NCI-H2227 (cell line): ENCODE measurements around the gene F12.
A peak's percentile ranks its signal among the peaks of the same experiment; 100 is the strongest.

Experiments used
- DNase-seq: peaks from one replicate; lab custom pipeline; 2025; ENCODE audit not compliant: unreplicated experiment; lab: John Stamatoyannopoulos, UW

The F12 gene

DNA sequence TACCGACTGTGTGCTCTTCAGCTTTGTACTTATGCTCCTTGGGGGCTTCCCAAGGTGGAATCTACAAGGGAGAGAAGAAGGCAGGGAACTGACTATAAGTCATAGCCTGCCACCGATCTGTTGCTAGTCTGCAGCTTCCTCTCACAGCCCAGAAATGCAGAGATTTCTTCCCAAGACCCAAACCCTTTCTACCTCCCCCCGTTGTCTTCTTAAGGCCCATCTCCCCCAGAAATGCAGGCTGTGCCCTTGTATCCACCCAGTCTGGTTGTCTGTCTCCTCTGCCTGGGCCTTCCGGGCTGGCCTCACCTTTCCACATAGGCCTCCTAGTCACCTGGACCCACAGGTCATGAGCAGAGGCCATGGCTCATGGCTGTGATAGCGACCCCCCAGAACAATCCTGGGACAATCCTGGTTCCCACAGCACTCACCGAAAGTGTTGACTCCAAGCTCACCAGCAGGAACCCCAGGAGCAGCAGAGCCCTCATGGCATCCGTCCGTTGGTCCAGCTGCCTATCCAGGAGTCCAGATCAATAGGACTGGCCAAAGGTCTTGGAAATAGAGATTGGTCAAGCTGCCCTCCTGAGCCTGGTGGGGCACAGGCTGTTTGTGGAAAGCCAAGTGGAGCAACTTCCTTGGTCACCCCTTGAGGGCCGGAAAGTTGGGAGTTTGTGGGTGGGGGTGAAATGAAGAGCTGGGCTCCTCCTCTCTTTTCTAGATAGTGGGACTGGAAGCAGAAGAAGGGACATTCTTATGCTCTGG lies at the start of gene F12:
F12 (minus strand) TSS at position 522 of the 759 bp plus-strand sequence; CDS start at position 485, 37 bp downstream.
- DNase-seq = no peak

GRCh38 chr5:177458912-177459350 lies 49.6 kb upstream of the F12 start:
- DNase-seq = peak; percentile 57

DNA sequence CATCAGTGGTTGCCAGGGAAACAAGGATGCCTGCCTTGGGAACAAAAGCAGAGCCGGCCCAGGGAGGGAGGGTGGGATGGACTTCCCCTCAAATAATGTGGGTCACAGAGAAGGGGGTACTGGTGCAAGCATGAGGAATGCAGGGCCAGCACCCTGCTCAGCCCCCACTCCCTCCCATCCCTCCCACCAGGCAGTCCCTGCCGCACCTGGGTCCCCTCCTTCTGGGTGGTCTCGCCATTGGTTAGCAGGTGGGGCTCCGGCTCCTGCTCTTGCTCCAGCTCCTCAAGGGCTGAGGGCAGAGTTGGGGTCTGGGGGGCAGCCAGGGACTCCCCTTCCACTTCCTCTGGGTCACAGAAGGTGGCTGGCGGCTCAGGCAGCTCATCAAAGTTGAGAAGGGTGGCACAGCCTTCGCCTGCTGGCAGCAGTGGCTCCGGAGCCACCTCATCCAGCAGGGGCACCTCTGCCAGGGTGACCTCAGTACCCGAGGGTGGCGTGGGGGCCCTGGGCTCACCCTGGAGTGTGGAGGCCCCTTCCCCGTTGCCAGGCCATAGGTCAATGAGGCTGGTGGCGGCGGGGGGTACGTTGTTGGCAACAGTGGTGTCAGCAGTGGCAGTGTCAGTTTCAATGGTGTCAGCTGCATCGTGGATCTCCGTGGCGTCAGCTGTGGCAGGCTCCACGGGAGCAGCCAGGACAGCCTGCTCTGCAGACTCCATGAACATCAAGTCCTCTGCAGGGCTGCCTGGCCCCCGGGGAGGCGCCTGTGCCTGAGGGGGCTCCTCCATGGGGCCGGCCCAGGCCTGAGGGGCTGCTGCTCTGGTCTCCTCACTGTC lies 48.7 kb upstream of the F12 start:
- no peak for DNase-seq

DNA sequence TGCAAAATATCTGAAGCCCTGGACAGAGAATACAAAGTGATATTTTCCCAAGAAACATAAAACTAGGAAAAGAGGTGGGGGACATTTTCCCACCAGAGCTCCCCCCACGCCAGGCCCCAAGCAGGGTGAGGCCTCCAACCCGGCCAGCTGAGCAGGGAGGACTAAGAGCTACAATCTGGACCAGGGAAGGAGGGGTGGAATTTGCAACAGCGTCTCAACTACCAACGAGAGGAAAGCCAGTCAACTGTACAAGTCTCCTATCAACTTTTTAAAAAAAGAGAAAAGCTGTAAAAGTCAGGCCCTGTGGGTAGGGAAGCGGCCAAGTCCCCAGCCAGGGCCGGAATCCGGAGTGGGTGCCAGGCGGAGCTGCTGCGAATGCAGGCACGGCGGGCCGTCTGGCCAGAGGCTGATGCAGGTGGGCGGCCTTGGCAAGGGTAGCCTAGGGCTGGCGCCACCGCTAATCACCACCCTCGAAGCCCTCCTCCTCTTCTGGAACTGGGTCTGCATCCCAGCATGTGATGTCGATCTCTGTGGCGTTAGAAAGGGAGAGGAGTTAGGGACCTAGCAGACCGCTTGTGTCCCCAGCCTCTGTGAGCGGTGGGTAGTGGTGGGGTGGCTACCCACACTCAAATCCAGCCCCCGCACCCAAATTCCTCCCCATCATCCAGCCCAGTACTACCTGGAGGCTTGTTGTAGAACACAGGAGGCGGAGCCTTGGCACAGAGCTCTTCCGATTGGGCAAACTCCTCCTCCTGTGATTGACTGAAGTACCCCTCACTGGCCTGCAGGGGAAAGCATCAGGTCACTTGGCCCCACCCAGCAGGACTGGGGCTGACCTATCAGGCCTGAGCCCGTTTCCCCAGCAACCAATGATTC lies 47.9 kb upstream of the F12 start:
- DNase-seq = peak; percentile 96

GRCh38 chr5:177456591-177456964 lies 47.2 kb upstream of the F12 start:
- DNase-seq = no peak

- DNase-seq = peak; percentile 77
These were observed 46.6 kb upstream of the F12 start for GRCh38 chr5:177455661-177456590.

DNA sequence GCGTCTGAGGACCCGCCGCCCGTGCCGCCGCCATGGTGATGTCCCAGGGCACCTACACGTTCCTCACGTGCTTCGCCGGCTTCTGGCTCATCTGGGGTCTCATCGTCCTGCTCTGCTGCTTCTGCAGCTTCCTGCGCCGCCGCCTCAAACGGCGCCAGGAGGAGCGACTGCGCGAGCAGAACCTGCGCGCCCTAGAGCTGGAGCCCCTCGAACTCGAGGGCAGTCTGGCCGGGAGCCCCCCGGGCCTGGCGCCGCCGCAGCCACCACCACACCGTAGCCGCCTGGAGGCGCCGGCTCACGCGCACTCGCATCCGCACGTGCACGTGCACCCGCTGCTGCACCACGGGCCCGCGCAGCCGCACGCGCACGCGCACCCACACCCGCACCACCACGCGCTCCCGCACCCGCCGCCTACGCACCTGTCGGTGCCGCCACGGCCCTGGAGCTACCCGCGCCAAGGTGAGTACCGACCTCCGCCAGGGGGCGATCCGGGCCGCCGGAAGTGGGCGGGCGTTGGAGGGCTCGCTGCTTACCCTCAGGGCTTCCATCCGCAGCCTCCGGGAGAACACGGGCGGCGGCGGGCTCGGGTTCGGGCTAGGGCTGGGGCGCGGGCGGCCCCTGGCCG lies 45.8 kb upstream of the F12 start:
- DNase-seq = peak; percentile 89

- DNase-seq = peak; percentile 89
These were observed 45.2 kb upstream of the F12 start for GRCh38 chr5:177454397-177455035.

DNA sequence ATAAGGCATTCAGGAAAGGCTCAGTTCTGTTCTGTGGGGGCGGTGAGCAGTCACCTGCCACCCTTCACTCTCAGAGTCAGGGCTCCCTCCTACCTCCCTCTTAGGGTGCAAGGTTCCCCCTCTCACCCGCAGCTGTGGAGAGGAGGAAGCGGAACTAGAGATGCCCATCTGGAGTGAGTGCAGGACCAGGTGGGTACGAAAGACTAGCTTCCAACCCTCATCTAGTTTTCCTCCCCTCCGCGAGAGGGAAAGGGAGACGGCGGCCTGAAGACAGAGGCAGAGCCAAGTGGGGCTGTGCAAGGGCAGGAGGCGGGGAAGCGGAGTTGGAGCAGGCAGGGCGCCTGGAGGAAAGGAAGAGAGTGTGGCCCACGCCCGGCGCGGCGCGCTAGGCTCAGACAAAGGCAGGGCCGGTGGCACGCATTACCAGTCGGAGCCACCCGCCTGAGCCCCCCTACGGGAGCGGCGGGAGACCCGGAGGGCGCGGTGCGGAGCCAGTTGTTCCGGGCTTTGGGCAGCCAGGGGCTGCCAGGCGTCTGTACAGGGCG lies 44.6 kb upstream of the F12 start:
- DNase-seq = peak; percentile 69

DNA sequence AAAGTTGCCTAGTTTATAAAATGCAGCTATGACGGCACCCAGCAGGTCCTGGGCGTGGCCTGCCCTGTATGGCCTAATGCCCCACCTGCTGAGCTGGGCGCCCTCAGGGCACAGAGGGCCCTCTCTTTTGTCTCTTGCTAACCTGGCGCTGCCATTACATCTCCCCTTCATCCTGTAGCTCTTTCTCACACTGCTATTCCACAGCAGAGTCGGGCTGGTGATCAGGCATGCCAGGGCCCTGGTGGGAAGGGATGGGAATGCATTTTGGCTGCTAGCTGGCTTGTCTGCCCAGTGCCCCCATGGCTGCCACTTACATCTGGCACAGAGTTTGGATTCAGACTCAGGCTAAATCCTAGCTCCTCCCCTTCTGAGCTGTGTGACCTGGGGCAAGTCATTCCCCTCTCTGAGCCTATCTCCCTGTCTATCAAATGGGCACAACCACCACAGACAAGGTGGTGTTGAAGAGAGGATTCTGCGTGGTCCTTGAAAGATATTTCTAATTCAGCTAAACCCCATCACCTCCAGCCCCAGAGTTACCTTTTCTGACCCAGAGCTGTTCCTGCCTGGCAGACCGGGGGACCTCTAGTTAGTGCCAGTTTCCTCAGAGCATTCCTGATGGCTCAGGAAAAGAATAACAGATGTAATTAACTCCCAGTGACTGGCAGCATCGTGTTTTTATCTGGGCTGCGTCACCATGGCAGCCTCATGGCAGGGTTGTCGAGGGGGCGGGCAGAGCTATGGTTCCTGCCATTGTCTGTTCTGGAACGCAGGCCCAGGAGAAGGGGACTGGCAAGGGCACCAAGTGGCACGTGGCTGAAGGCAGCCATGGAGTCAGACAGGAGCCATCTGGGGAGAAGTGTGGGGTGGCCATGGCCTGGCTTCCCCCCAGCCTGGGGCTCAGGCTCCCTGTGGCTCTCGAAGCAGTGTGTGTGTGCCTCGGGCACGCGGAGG lies 43.6 kb upstream of the F12 start:
- peak; percentile 29 for DNase-seq

GRCh38 chr5:177450667-177451424 lies 41.5 kb upstream of the F12 start:
- DNase-seq = no peak

DNA sequence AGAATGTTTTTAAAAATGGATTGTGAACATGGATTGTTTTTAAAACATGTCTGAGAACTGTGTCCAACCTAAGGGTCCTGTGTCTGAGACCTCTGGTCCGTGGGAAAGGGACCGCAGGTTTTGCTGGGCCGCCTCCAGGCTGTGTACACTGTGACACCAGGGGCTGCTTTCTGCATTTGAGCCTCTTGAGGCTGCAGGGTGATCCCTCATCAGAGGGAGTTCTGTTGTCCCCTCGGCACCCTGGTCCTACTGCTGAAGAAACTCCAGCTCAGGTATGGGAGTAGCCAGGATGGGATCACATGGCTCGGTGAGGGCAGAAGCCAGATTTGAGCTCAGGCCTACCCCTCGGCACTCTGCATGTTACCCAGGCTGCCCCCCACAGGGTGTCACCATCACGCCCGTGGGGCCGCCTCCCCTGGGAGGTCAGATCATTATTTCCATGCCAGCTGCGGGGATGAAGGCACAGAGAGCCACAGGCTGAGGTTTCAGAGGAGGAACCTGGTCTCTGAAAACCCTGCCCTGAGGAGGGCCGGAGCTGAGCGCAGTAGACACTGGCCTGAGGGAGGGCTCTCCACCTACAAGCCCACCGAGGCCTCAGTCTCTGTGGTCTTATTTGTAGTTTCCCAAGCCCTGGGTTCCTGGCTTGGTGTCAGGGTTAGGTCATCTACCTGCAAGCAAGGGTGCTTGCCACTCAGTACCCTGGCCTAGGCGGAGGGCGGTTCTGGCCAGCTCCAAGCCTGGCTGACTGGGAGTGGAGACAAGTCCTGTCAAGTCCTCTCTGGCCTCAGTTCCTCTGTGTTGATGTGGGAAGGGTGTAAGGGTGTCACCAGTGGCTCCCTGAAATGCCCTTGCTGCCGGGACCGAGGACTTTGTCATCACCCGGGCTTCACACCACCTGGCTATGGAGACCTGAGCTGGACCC lies 40.0 kb upstream of the F12 start:
- DNase-seq = no peak

- DNase-seq = no peak
These were observed 39.0 kb upstream of the F12 start for GRCh38 chr5:177448244-177448950.

- peak; percentile 45 for DNase-seq
These were observed 38.4 kb upstream of the F12 start for GRCh38 chr5:177447611-177448243.

DNA sequence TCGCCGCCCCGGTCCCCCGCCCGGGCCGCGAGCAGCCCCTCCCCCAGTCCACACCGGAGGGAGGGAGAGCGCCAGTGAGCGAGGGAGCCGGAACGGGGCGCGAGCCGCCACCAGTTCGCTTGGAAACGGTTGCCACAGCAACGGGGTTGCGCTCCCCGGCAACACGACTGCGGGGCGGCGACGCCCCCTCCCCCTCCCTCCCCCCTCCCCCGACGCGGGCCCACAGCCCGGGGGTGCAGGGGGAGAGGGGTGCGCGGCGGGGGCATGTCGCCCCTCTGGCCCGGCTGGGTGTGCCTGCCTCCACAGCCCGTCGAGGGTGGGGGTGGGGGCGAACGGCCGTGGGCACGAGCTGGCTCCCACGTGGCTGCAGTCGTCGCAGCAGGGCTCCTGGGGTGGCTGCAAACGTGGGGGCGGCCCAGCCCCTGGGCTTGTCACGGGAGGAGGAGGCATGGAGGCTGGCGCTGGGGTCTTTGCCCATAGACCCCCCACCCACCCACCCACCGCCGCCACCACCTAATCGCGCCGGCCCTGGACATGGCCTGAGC lies 37.8 kb upstream of the F12 start:
- peak; percentile 87 for DNase-seq
